Mononuclear cell (primary cell): Measurements from ENCODE around the gene NEAT1. TPM values are rescaled to one million over a fixed set of nuclear protein-coding genes. Genes with fewer than 3 reads are reported as not detected.

ENCODE experiments used
- H3K27me3 ChIP-seq: 2 replicates; pipeline ENCODE4 v1.6.0; 2011; ENCODE audit warnings: low read length, control low read depth; ENCODE audit not compliant: insufficient read depth
- H3K4me1 ChIP-seq: 2 replicates; pipeline ENCODE4 v1.5.1; 2011; ENCODE audit warnings: mild to moderate bottlenecking, low read length, control low read depth; ENCODE audit not compliant: insufficient read depth
- H3K4me3 ChIP-seq: 2 replicates; pipeline ENCODE4 v1.5.1; 2011; ENCODE audit warnings: mild to moderate bottlenecking, low read length, moderate library complexity
- H3K9me3 ChIP-seq: 2 replicates; pipeline ENCODE4 v1.5.1; 2011; ENCODE audit warnings: low read depth, mild to moderate bottlenecking, control low read depth, low read length
- total RNA-seq: library from RNA; depleted of rRNA; stranded (reverse); fragments of >200 nt; gene quantifications from one replicate; pipeline ENCODE4 v1.2.3, GENCODE V29; 2012

NEAT1 gene
- total RNA-seq, 1 donor = 198 TPM

DNA sequence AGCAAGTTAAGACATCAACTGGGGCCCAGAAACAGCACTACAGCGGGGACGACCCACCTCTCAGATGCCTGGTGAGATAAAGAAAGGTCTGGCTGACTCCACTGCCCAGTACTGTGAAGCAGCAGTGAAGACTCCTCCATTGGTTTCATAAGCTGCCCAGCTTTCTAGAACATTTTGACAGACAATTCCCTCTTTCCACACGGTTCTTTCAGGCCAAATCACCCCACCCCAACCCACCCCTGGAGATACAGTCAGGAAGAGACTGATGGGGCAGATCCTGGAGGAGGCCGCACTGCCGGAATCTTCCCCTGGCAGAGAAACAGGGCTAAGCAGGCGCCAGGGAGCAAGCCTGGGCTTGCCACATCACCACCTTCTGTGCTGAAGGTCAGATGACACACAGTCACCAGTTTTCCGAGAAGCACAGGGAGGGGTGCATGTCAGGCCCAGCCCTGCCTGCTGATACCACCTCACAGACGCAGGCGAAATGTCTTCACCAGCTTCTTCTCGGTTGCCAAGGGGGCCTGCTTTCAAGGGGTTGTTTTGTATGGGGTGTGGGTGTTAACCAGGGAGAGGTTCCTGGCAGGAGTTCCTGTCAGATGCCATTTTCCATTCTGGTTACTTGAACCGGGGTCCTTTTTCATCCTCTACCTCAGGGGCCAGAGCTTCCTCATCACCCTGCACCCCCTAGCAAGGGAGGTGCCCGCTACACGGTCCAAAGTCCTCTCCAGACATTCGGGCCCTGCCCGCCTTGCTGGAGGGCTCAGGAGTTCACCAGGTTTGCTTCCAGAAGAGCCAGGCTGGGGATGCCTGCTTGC lies 1.4 kb upstream of the NEAT1 start:
- Histone ChIP-seq H3K9me3 (no peaks in the 10 kb centered on the region), H3K4me1 (peaks cover 58% of the 10 kb centered on the region), H3K4me3 (peak overlapping the region; percentile 99), H3K27me3 (no peaks in the 10 kb centered on the region)

DNA sequence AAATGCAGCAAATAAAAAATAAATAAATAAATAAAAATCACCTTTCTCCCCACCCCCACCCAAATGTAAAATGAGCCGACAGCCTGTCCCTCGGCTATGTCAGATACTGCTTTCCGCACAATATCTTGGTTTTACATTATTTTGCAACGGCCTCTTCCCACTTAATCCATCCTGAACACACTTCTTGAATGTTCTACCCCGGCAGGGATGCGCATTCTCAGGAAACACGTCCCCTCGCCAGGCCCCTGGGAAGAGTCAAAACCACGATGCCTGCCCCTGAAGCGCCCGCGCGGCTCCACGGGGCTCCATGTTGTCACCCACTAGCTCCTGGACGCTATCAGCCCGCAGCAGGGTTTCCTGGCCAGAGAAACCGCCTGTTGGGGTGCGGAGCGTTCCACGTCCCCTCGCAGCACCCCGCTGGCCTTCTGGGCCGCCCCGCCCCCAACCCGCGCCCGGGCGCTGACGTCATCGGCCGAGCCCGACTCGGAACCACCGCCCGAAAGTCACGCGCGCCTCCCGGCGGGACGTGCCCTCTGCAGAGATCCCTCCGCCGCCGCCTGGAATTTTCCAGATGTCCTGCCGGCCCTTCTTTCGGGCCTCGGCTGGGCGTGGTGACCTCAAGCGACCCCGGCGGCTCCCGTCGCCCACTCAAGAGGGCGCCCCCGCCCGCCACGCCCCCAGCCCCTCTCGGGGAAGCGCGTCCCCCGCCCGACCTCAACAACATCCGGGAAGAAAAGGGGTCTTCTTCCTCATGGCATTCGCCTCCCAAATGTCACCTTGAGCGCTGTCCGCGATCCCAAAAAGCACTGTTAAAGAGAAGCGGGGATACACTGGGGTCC lies 585 bp upstream of the NEAT1 start:
- peak overlapping the region; percentile 99 for H3K4me3 ChIP-seq
- H3K4me1 ChIP-seq = peaks cover 57% of the 10 kb centered on the region
- no peaks in the 10 kb centered on the region for H3K9me3 ChIP-seq
- no peaks in the 10 kb centered on the region for H3K27me3 ChIP-seq

DNA sequence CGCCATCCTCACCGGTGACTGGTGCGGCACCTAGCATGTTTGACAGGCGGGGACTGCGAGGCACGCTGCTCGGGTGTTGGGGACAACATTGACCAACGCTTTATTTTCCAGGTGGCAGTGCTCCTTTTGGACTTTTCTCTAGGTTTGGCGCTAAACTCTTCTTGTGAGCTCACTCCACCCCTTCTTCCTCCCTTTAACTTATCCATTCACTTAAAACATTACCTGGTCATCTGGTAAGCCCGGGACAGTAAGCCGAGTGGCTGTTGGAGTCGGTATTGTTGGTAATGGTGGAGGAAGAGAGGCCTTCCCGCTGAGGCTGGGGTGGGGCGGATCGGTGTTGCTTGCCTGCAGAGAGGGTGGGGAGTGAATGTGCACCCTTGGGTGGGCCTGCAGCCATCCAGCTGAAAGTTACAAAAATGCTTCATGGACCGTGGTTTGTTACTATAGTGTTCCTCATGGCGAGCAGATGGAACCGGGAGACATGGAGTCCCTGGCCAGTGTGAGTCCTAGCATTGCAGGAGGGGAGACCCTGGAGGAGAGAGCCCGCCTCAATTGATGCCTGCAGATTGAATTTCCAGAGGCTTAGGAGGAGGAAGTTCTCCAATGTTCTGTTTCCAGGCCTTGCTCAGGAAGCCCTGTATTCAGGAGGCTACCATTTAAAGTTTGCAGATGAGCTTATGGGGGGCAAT lies 1.1 kb downstream of the NEAT1 start:
- peak overlapping the region; percentile 99 for H3K4me3 ChIP-seq
- H3K4me1 ChIP-seq = peaks cover 57% of the 10 kb centered on the region
- no peaks in the 10 kb centered on the region for H3K9me3 ChIP-seq
- H3K27me3 ChIP-seq = no peaks in the 10 kb centered on the region

DNA sequence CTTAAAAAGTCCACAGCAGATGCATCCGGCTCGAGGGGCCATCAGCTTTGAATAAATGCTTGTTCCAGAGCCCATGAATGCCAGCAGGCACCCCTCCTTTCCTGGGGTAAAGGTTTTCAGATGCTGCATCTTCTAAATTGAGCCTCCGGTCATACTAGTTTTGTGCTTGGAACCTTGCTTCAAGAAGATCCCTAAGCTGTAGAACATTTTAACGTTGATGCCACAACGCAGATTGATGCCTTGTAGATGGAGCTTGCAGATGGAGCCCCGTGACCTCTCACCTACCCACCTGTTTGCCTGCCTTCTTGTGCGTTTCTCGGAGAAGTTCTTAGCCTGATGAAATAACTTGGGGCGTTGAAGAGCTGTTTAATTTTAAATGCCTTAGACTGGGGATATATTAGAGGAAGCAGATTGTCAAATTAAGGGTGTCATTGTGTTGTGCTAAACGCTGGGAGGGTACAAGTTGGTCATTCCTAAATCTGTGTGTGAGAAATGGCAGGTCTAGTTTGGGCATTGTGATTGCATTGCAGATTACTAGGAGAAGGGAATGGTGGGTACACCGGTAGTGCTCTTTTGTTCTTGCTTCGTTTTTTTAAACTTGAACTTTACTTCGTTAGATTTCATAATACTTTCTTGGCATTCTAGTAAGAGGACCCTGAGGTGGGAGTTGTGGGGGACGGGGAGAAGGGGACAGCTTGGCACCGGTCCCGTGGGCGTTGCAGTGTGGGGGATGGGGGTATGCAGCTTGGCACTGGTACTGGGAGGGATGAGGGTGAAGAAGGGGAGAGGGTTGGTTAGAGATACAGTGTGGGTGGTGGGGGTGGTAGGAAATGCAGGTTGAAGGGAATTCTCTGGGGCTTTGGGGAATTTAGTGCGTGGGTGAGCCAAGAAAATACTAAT lies 1.9 kb downstream of the NEAT1 start:
- Histone ChIP-seq H3K4me1 (peaks cover 55% of the 10 kb centered on the region), H3K27me3 (no peaks in the 10 kb centered on the region), H3K9me3 (no peaks in the 10 kb centered on the region), H3K4me3 (peak overlapping the region; percentile 99)

DNA sequence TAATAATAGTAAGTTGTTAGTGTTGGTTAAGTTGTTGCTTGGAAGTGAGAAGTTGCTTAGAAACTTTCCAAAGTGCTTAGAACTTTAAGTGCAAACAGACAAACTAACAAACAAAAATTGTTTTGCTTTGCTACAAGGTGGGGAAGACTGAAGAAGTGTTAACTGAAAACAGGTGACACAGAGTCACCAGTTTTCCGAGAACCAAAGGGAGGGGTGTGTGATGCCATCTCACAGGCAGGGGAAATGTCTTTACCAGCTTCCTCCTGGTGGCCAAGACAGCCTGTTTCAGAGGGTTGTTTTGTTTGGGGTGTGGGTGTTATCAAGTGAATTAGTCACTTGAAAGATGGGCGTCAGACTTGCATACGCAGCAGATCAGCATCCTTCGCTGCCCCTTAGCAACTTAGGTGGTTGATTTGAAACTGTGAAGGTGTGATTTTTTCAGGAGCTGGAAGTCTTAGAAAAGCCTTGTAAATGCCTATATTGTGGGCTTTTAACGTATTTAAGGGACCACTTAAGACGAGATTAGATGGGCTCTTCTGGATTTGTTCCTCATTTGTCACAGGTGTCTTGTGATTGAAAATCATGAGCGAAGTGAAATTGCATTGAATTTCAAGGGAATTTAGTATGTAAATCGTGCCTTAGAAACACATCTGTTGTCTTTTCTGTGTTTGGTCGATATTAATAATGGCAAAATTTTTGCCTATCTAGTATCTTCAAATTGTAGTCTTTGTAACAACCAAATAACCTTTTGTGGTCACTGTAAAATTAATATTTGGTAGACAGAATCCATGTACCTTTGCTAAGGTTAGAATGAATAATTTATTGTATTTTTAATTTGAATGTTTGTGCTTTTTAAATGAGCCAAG lies 2.7 kb downstream of the NEAT1 start:
- Histone ChIP-seq H3K4me1 (peaks cover 55% of the 10 kb centered on the region), H3K4me3 (peak overlapping the region; percentile 99), H3K9me3 (no peaks in the 10 kb centered on the region), H3K27me3 (no peaks in the 10 kb centered on the region)

DNA sequence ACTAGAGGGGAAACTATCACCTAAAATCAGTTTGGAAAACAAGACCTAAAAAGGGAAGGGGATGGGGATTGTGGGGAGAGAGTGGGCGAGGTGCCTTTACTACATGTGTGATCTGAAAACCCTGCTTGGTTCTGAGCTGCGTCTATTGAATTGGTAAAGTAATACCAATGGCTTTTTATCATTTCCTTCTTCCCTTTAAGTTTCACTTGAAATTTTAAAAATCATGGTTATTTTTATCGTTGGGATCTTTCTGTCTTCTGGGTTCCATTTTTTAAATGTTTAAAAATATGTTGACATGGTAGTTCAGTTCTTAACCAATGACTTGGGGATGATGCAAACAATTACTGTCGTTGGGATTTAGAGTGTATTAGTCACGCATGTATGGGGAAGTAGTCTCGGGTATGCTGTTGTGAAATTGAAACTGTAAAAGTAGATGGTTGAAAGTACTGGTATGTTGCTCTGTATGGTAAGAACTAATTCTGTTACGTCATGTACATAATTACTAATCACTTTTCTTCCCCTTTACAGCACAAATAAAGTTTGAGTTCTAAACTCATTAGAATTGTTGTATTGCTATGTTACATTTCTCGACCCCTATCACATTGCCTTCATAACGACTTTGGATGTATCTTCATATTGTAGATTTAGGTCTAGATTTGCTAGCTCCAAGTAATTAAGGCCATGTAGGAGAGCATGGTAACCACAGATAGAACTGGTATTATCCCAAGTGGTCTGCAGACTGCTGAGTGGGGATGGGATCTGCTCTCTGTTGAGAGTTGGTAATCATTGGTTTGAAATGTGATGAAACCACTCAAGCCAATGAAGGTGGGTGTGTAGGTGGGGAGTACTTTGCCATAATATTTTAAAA lies 3.6 kb downstream of the NEAT1 start:
- Histone ChIP-seq H3K4me3 (peak overlapping the region; percentile 99), H3K4me1 (peaks cover 54% of the 10 kb centered on the region), H3K27me3 (no peaks in the 10 kb centered on the region), H3K9me3 (no peaks in the 10 kb centered on the region)

DNA sequence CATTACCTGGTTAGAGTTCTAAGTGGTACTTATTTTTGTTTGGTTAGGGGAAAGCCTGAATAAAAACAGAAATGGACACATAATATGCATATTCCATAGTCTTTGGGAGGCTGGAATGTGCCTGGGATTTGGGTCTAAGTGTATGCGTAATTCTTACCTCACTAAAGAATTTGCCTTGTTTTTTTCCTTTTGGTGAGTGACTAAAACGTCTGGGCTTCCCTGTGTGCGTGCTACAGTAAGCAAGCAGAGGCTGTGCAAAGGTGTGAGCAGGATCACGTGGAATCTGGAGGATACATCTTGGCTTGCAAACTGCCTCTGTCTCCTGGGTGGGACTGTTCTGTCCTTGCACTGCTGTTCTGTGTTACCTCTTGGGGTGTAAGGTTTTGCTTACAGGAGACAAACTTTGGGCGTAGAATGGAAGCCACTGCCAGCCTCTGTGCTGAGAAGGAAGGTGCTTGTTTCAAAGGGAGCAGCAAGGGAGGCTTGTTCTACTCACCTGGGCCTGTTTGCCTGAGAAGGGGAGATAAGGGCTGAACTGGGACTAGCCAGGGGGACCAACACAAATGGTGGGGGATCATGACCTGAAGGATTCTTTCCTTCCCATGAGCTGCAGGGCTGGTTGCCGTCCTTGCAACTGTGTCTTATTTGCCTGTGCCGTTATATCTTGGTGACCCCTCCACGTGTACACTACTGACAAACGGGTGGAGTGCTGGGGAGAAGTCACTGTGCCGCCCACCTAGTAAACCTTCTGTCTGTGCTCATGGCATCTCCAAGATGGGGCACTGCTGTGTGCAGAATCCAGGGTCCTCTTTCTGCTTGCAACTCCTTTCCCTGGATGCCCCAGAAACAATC lies 4.5 kb downstream of the NEAT1 start:
- H3K4me3 ChIP-seq = peak overlapping the region; percentile 99
- H3K27me3 ChIP-seq = no peaks in the 10 kb centered on the region
- H3K9me3 ChIP-seq = no peaks in the 10 kb centered on the region
- H3K4me1 ChIP-seq = peaks cover 54% of the 10 kb centered on the region

DNA sequence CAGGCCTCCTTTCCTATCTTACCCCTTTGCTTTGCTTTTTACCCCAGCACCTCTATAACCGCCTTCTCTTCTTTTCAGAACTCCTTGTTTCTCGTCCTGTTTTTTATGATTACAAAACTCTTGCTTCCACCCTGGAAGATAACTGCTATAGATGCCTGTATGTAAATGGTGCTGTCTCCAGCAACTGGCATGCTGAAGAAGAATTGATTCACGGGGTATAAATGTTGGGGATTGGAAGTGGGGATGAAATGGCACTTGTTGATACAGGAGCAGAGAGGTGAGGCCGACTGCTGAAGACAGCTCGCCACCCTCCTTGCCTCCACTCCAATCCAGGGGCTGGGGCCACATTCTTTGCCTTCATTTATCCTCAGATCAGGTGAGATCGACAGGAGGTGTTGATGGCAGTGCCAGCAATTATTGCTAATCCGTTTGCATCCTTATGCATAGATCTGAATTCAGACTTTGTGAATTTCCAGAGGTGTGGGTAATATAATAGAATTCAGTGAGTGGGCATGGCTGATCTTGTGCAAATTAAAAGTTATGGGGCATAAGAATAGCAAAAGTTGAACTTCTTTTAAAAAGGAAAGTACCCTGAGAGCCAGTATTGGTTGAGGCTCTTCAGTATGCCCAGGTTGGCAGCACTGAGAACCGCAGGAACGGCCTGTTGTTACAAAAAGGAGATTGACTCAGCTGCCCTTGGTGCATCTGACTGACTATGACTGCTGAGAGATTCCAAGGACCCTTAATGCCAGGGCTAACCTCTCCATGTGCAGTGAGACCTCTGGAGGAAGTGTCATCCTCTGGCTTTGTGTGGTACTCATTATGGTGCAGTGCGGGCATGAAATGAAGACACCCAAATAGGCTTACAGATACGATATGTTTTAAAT lies 5.3 kb downstream of the NEAT1 start:
- no peaks in the 10 kb centered on the region for H3K9me3 ChIP-seq
- no peaks in the 10 kb centered on the region for H3K27me3 ChIP-seq
- peaks cover 60% of the 10 kb centered on the region for H3K4me1 ChIP-seq
- H3K4me3 ChIP-seq = peak overlapping the region; percentile 20

DNA sequence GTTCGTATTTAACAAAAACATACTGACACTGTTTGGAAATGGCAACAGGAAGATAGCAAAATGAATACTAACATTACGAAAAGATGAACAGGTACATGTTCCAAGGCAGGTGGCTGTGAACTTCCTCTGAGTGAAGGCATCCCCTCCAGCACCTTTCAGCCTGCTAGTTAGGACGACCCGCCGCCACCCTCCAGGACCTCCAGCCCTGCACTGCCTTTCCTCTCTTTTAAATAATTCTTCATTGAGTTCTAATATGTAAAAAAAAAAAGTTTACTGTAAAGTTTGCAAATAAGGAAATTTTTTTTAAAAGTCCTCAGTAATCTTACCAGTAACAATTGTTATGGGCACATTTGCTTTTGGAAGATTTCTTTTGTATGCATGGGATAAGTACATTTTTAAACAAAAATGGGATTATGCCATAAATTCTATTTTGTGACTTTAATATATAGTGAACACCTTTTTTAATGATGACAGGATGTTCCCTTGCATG lies 6.0 kb downstream of the NEAT1 start:
- Histone ChIP-seq H3K4me1 (peaks cover 61% of the 10 kb centered on the region), H3K4me3 (peak overlapping the region; percentile 20), H3K27me3 (no peaks in the 10 kb centered on the region), H3K9me3 (no peaks in the 10 kb centered on the region)

DNA sequence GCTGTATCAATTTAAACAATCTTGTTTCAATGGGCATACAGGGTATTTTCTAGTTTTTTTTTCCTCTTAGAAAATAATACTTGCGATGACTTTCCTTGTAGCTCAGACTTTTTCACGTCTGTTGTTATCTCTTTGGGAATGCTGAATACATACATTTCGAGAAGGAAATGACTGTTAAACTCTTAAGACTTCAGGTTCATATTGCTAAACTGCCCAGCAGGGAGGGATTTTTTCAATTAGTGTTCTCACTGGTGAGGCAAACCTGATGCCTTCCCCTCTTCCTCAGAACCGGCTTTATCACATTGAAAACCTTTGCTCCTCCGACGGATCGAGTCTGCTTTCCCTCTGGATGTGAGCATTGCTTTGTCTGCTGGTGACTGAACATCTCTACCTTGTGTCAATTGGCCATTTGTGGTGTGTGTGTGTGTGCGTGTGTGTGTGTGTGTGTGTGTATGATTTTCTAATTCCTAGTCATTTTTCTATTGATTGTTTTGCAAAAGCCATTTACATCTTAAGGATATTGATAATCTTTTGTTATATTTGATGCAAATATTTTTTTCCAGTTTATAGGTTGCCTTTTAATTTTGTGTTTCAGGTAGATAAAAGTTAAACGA lies 6.6 kb downstream of the NEAT1 start:
- Histone ChIP-seq H3K4me1 (peaks cover 64% of the 10 kb centered on the region), H3K27me3 (no peaks in the 10 kb centered on the region), H3K9me3 (no peaks in the 10 kb centered on the region), H3K4me3 (peak overlapping the region; percentile 11)
